NOMO-1 (cell line): Measurements from ENCODE around the gene SYF2.
"Not testable (repeated sequence)": the region's sequence is repeated elsewhere in the genome, so short reads cannot be mapped to it uniquely, and the experiment has no call there.

Source experiments
- DNase-seq, 2 experiments: peaks; one replicate each; lab custom pipeline; 2025; ENCODE audit not compliant: unreplicated experiment in 2 of 2; lab: John Stamatoyannopoulos, UW

The SYF2 gene

GRCh38 chr1:25209516-25209915 lies 22.8 kb downstream of the SYF2 start:
- peak; percentile 17 to 48 for DNase-seq

GRCh38 chr1:25208561-25209222 lies 23.6 kb downstream of the SYF2 start:
- no peak for DNase-seq

GRCh38 chr1:25208092-25208491 lies 24.2 kb downstream of the SYF2 start:
- DNase-seq, result no peak

- DNase-seq, result no peak
Measured at GRCh38 chr1:25206201-25206600, 26.1 kb downstream of the SYF2 start.

GRCh38 chr1:25205786-25206185 lies 26.5 kb downstream of the SYF2 start:
- DNase-seq, result no peak

- DNase-seq, result peak in 1 of 2 experiments; percentile 47
Measured at GRCh38 chr1:25204797-25205480, 27.4 kb downstream of the SYF2 start.

GRCh38 chr1:25201006-25201405 lies 31.3 kb downstream of the SYF2 start:
- no peak for DNase-seq

GRCh38 chr1:25199819-25200620 lies 32.3 kb downstream of the SYF2 start:
- DNase-seq, result no peak

- DNase-seq, result no peak
Measured at GRCh38 chr1:25198663-25199252, 33.5 kb downstream of the SYF2 start.

GRCh38 chr1:25197982-25198662 lies 34.2 kb downstream of the SYF2 start:
- peak in 1 of 2 experiments; percentile 11 for DNase-seq

GRCh38 chr1:25197235-25197975 lies 34.9 kb downstream of the SYF2 start:
- no peak for DNase-seq

GRCh38 chr1:25196830-25197229 lies 35.5 kb downstream of the SYF2 start:
- no peak for DNase-seq

- DNase-seq, result no peak
Measured at GRCh38 chr1:25195835-25196234, 36.5 kb downstream of the SYF2 start.

GRCh38 chr1:25194572-25195020 lies 37.7 kb downstream of the SYF2 start:
- DNase-seq, result no peak

GRCh38 chr1:25194054-25194453 lies 38.2 kb downstream of the SYF2 start:
- DNase-seq, result no peak

- DNase-seq, result no peak
Measured at GRCh38 chr1:25193229-25193628, 39.1 kb downstream of the SYF2 start.

- DNase-seq, result no peak
Measured at GRCh38 chr1:25192154-25192553, 40.1 kb downstream of the SYF2 start.

GRCh38 chr1:25190260-25190659 lies 42.0 kb downstream of the SYF2 start:
- no peak for DNase-seq

GRCh38 chr1:25187904-25188303 lies 44.4 kb downstream of the SYF2 start:
- DNase-seq, result not testable (repeated sequence)

GRCh38 chr1:25187077-25187476 lies 45.2 kb downstream of the SYF2 start:
- DNase-seq, result no peak
